Subcutaneous adipose tissue (tissue), 4 donors: ENCODE results near the gene STK32C. TPM values are rescaled to one million over a fixed set of nuclear protein-coding genes. Genes with fewer than 3 reads are reported as not detected.

Experiments
- CTCF ChIP-seq: fragments of 450-650 bp; IDR thresholded peaks from one replicate; pipeline ENCODE4 v1.5.1; 2016; ENCODE audit warnings: low read depth, mild to moderate bottlenecking, control low read depth, antibody characterized with exemption, moderate library complexity
- total RNA-seq, 4 donors: library from RNA; depleted of rRNA; stranded (reverse); fragments of >200 nt; gene quantifications; one replicate each; pipeline ENCODE4 v1.1.0, GENCODE V29; 2016

STK32C gene
- total RNA-seq, 4 donors from 2014 or later = 2.9 to 12.3 (median 10.9) TPM

GRCh38 chr10:132279873-132280645 lies 27.7 kb downstream of the STK32C start:
- no peak for TF ChIP-seq CTCF

GRCh38 chr10:132277311-132277741 lies 30.4 kb downstream of the STK32C start:
- TF ChIP-seq CTCF = no peak

- TF ChIP-seq CTCF = no peak
Observed at GRCh38 chr10:132276706-132277105, 31.0 kb downstream of the STK32C start.

- no peak for TF ChIP-seq CTCF
Observed at GRCh38 chr10:132276179-132276675, 31.5 kb downstream of the STK32C start.

GRCh38 chr10:132275426-132276178 lies 32.1 kb downstream of the STK32C start:
- no peak for TF ChIP-seq CTCF

- no peak for TF ChIP-seq CTCF
Observed at GRCh38 chr10:132274986-132275385, 32.8 kb downstream of the STK32C start.

- no peak for TF ChIP-seq CTCF
Observed at GRCh38 chr10:132274581-132274980, 33.2 kb downstream of the STK32C start.
